Cardiac muscle cell (in vitro differentiated cells and primary cell): ENCODE results near the gene LIPG. TPM values are rescaled to one million over a fixed set of nuclear protein-coding genes. Genes with fewer than 3 reads are reported as not detected.

ENCODE experiments used
- DNase-seq, 2 donors: peaks; one replicate each; pipeline versions ENCODE4 v3.0.0 to v3.0.0-alpha.2; 2010 to 2017; ENCODE audit warnings: low read depth in 1 of 2, low spot score in 1 of 2
- H3K27ac ChIP-seq: fragments of 200-600 bp; sonication (generic); 2 replicates; pipeline ENCODE4 v1.5.1; 2016
- H3K27me3 ChIP-seq: fragments of 200-600 bp; sonication (generic); 2 replicates; pipeline ENCODE4 v1.6.0; 2016; ENCODE audit warnings: control low read depth
- H3K36me3 ChIP-seq: fragments of 200-600 bp; sonication (generic); 2 replicates; pipeline ENCODE4 v1.5.1; 2016; ENCODE audit warnings: control low read depth
- H3K4me1 ChIP-seq: fragments of 200-600 bp; sonication (generic); 2 replicates; pipeline ENCODE4 v1.8.1; 2017; ENCODE audit warnings: low read depth, mild to moderate bottlenecking, mixed run types
- H3K4me3 ChIP-seq: fragments of 200-600 bp; sonication (generic); 2 replicates; pipeline ENCODE4 v1.5.1; 2016; ENCODE audit warnings: mild to moderate bottlenecking
- H3K9me3 ChIP-seq: fragments of 200-600 bp; sonication (generic); 2 replicates; pipeline ENCODE4 v1.5.1; 2017; ENCODE audit warnings: low read depth, mild to moderate bottlenecking, control low read depth
- CTCF ChIP-seq: IDR thresholded peaks from 2 replicates; pipeline ENCODE4 v1.5.1; 2012; ENCODE audit warnings: low read depth, mild to moderate bottlenecking, low read length
- polyA plus RNA-seq: library from polyadenylated mRNA; unstranded; fragments of >200 nt; fragmentation: Nextera tagmentation; extraction: Ambion mirVana; gene quantifications from 2 replicates; pipeline ENCODE4 v1.2.1, GENCODE V29; 2016
- total RNA-seq: library from RNA; depleted of rRNA; stranded (reverse); fragments of >200 nt; gene quantifications from 2 replicates; pipeline ENCODE4 v1.2.3, GENCODE V29; 2016

Gene LIPG
- total and polyA plus RNA-seq, 2 experiments from 2014 or later, result 1.5 to 2.8 TPM

DNA sequence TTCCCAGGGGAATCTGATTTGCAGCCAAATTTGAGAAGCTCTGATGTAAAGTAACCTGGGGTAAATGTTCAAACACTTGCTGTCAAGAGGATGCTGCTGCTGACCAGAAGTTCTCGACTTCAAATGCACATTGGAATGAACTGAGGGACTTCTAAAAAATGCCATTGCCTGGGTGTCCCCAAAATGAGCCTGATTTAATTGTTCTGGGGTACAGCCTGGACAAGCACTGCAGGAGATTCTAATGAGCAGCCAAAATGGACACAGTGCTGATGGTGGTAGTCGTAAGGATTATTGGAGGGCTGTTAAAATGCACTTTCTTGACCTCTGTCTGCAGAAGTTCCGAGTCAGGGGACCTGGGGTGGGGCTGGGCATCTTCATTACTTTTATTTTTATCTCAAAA is 49.5 kb downstream of the LIPG start:
- Histone ChIP-seq H3K4me1 (no peaks in the 10 kb centered on the region), H3K4me3 (no peak overlapping the region), H3K9me3 (no peaks in the 10 kb centered on the region), H3K36me3 (no peaks in the 10 kb centered on the region), H3K27ac (no peak overlapping the region), H3K27me3 (no peaks in the 10 kb centered on the region)
- no peak for DNase-seq
- TF ChIP-seq CTCF, result no peak

- DNase-seq, result no peak
- Histone ChIP-seq H3K27ac (no peak overlapping the region), H3K27me3 (no peaks in the 10 kb centered on the region), H3K36me3 (no peaks in the 10 kb centered on the region), H3K4me3 (no peak overlapping the region), H3K4me1 (no peaks in the 10 kb centered on the region), H3K9me3 (no peaks in the 10 kb centered on the region)
- no peak for TF ChIP-seq CTCF
These were observed 50.7 kb downstream of the LIPG start for GRCh38 chr18:49612515-49613033.

DNA sequence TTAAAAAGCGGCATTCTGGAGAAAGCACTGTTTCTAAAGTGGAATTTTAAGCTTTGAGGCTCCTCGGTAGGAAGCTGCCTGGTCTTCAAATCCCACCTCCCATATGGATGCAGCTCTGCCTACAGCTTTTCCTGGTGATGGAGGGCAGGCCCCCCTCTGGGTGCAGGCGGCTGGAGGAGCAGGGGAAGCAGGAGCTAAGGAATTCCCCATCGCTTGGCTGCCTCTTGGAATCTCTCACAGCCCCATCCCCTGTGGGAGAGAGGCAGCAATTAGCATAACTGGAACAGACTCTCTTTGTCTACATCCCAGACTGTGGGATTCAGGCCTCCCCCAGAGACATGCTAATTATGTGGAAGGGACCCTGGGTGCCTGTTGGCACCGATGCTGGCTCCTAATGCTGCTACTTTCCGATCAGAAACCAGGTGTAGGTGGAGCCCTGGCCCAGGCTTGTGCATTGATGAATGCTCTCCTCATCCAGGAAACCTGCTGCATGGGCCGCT is 51.3 kb downstream of the LIPG start:
- DNase-seq, result no peak
- Histone ChIP-seq H3K9me3 (no peaks in the 10 kb centered on the region), H3K4me1 (no peaks in the 10 kb centered on the region), H3K27me3 (no peaks in the 10 kb centered on the region), H3K36me3 (no peaks in the 10 kb centered on the region), H3K4me3 (no peak overlapping the region), H3K27ac (no peak overlapping the region)
- TF ChIP-seq CTCF, result no peak

- Histone ChIP-seq H3K36me3 (no peaks in the 10 kb centered on the region), H3K27ac (no peak overlapping the region), H3K4me3 (no peak overlapping the region), H3K9me3 (no peaks in the 10 kb centered on the region), H3K4me1 (no peaks in the 10 kb centered on the region), H3K27me3 (no peaks in the 10 kb centered on the region)
- TF ChIP-seq CTCF, result no peak
- no peak for DNase-seq
These were observed 51.8 kb downstream of the LIPG start for GRCh38 chr18:49613641-49614151.

- Histone ChIP-seq H3K36me3 (no peaks in the 10 kb centered on the region), H3K4me3 (no peak overlapping the region), H3K27me3 (no peaks in the 10 kb centered on the region), H3K4me1 (no peaks in the 10 kb centered on the region), H3K9me3 (no peaks in the 10 kb centered on the region), H3K27ac (no peak overlapping the region)
- no peak for DNase-seq
- TF ChIP-seq CTCF, result no peak
These were observed 54.9 kb downstream of the LIPG start for GRCh38 chr18:49616618-49617328.
